OCI-LY7 (cell line): ENCODE measurements around the gene TFCP2. TPM values are rescaled to one million over a fixed set of nuclear protein-coding genes. Genes with fewer than 3 reads are reported as not detected.

Source experiments
- BruUV-seq: library from RNA; stranded (reverse); fragments of 400-500 nt; replicated peaks from 2 replicates; lab custom pipeline; 2021; lab: Mats Ljungman, UMichigan
- CTCF ChIA-PET: fragments of 300-600 bp; sonication (Branson Sonifier 250); formaldehyde crosslinking; loops from one replicate; lab custom pipeline; 2022; ENCODE audit warnings: antibody characterized with exemption; ENCODE audit not compliant: unreplicated experiment; lab: Charles Lee
- POLR2A ChIA-PET: fragments of 300-600 bp; sonication (Branson Sonifier 250); formaldehyde crosslinking; loops from one replicate; lab custom pipeline; 2022; ENCODE audit warnings: antibody characterized with exemption; lab: Charles Lee
- DNase-seq: peaks from one replicate; pipeline ENCODE4 v3.0.0-alpha.2; 2015; ENCODE audit warnings: low spot score
- H2AFZ ChIP-seq: fragments of 200-600 bp; sonication (generic), shearing (Covaris generic); 2 replicates; pipeline ENCODE4 v1.6.1; 2014; ENCODE audit warnings: mild to moderate bottlenecking, antibody characterized with exemption, low read length, moderate library complexity
- H3K27ac ChIP-seq: fragments of 200-600 bp; sonication (generic); 2 replicates; pipeline ENCODE4 v1.5.1; 2014; ENCODE audit warnings: mixed run types, low read depth, mild to moderate bottlenecking, moderate library complexity, low read length, inconsistent platforms; ENCODE audit not compliant: poor library complexity, severe bottlenecking
- H3K36me3 ChIP-seq: fragments of 200-600 bp; sonication (generic); 2 replicates; pipeline ENCODE4 v1.6.1; 2014; ENCODE audit warnings: mild to moderate bottlenecking, antibody characterized with exemption, low read length, moderate library complexity, mixed read lengths; ENCODE audit not compliant: insufficient read depth
- H3K4me1 ChIP-seq: fragments of 200-600 bp; sonication (generic); 2 replicates; pipeline ENCODE4 v1.5.1; 2014; ENCODE audit warnings: mild to moderate bottlenecking, low read length; ENCODE audit not compliant: insufficient read depth, poor library complexity, severe bottlenecking
- H3K4me2 ChIP-seq: fragments of 200-600 bp; sonication (generic); 2 replicates; pipeline ENCODE4 v1.6.1; 2014; ENCODE audit warnings: mild to moderate bottlenecking, low read length
- H3K4me3 ChIP-seq: fragments of 200-600 bp; sonication (generic); 2 replicates; pipeline ENCODE4 v1.5.1; 2014; ENCODE audit warnings: mild to moderate bottlenecking, low read depth, low read length; ENCODE audit not compliant: poor library complexity, severe bottlenecking
- H3K79me2 ChIP-seq: fragments of 200-600 bp; sonication (generic); 2 replicates; pipeline ENCODE4 v1.6.1; 2016; ENCODE audit warnings: low read depth, mild to moderate bottlenecking, low read length, moderate library complexity, mixed read lengths; ENCODE audit not compliant: insufficient read depth
- H3K9me2 ChIP-seq: fragments of 200-600 bp; sonication (generic); 2 replicates; pipeline ENCODE4 v1.6.1; 2016; ENCODE audit warnings: mild to moderate bottlenecking, low read length, mixed read lengths; ENCODE audit not compliant: insufficient read depth
- H3K9me3 ChIP-seq: fragments of 200-600 bp; sonication (generic); 2 replicates; pipeline ENCODE4 v1.6.1; 2014; ENCODE audit warnings: mild to moderate bottlenecking, mixed run types, low read length, mixed read lengths
- H4K20me1 ChIP-seq: fragments of 200-600 bp; sonication (generic); 2 replicates; pipeline ENCODE4 v1.6.1; 2014; ENCODE audit warnings: mild to moderate bottlenecking, antibody characterized with exemption, low read length, moderate library complexity, mixed read lengths; ENCODE audit not compliant: insufficient read depth
- EZH2phosphoT487 ChIP-seq: fragments of 200-600 bp; sonication (generic); IDR thresholded peaks from 2 replicates; pipeline ENCODE4 v1.6.1; 2018; ENCODE audit warnings: low read depth, borderline replicate concordance, mild to moderate bottlenecking, mixed run types, antibody characterized with exemption, low read length, moderate library complexity, mixed read lengths
- intact Hi-C: fragments of 100-400 bp; cut with micrococcal nuclease; formaldehyde crosslinking; loops from one replicate; pipeline ENCODE4 v1.10.0; 2022; ENCODE audit not compliant: unreplicated experiment
- total RNA-seq, 2 experiments: library from RNA; depleted of rRNA in 1 of 2; stranded (reverse); fragments of >200 nt in 1 of 2; shearing (Covaris generic) in 1 of 2; gene quantifications; 2 replicates each; pipeline ENCODE4 v1.2.3, GENCODE V29; 2014 to 2022
- TF ChIP-seq, protein P1 (sequence below): fragments of 200-600 bp; sonication (generic); conservative IDR thresholded peaks from 2 replicates; pipeline ENCODE4 v1.5.1; 2014; ENCODE audit warnings: mild to moderate bottlenecking, antibody characterized with exemption, low read length, moderate library complexity, mixed read lengths

Gene TFCP2
- total RNA-seq, 2 experiments from 2014 or later = 7.2 to 11.5 TPM

DNA sequence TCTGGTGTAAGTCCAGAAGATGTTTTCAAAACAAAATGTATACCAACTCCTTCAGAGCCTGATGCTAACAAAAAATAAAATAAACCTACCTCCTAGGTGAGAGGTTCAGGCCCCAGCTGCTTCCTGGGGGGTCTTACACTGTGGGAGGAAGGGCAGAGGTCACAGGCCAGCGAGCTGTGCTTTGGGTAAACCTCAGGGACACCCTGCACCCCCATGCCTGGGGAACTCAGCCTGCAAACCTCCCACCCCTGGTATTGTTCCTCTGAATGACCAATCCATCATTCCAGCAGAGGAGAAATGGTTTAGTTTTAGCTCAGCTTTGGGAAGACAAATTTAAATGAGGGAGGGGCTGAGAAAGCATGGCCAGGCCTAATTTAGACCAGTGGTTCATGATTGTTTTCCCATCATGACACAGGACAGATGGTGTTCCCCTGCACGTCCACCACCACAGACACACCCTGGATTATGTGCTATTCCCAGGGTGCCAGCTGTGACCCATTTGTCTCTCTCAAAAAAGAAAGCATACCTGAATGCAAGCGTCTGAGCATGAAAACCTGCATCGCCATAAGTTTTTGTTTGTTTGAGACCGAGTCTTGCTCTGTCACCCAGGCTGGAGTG, 14.5 kb upstream of the TFCP2 start:
- Histone ChIP-seq H3K9me2 (no peaks in the 10 kb centered on the region), H3K4me2 (peak overlapping the region; percentile 73), H4K20me1 (no peaks in the 10 kb centered on the region), H3K4me1 (peaks cover 52% of the 10 kb centered on the region), H3K9me3 (no peaks in the 10 kb centered on the region), H3K79me2 (no peaks in the 10 kb centered on the region), H3K4me3 (peak overlapping the region; percentile 57), H2AFZ (peak overlapping the region; percentile 93), H3K36me3 (no peaks in the 10 kb centered on the region), H3K27ac (peak overlapping the region; percentile 67)
- DNase-seq = peak; percentile 48
- intact Hi-C loops = loop anchor here (5.0 kb wide), 2 partner anchors 105 to 140 kb away; partner anchors contain the start of genes CSRNP2 and LETMD1
- POLR2A ChIA-PET = interaction anchor here (0.6 to 2.2 kb wide), 10 partner anchors 8 to 1834 kb away, joined by 3 to 11 read pairs (median 6); partner anchors contain the start of genes LETMD1, POU6F1 and TFCP2
- no TSS peak for BruUV-seq
- TF ChIP-seq EZH2phosphoT487 = no peak
- TF ChIP-seq, protein P1, sequence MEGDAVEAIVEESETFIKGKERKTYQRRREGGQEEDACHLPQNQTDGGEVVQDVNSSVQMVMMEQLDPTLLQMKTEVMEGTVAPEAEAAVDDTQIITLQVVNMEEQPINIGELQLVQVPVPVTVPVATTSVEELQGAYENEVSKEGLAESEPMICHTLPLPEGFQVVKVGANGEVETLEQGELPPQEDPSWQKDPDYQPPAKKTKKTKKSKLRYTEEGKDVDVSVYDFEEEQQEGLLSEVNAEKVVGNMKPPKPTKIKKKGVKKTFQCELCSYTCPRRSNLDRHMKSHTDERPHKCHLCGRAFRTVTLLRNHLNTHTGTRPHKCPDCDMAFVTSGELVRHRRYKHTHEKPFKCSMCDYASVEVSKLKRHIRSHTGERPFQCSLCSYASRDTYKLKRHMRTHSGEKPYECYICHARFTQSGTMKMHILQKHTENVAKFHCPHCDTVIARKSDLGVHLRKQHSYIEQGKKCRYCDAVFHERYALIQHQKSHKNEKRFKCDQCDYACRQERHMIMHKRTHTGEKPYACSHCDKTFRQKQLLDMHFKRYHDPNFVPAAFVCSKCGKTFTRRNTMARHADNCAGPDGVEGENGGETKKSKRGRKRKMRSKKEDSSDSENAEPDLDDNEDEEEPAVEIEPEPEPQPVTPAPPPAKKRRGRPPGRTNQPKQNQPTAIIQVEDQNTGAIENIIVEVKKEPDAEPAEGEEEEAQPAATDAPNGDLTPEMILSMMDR = no peak
- CTCF ChIA-PET = interaction anchor here (0.5 to 0.6 kb wide), 2 partner anchors 64 to 1366 kb away, joined by 3 to 4 read pairs; no protein-coding TSS in a partner anchor

- Histone ChIP-seq H3K79me2 (no peaks in the 10 kb centered on the region), H3K36me3 (no peaks in the 10 kb centered on the region), H4K20me1 (no peaks in the 10 kb centered on the region), H3K9me3 (no peaks in the 10 kb centered on the region), H3K4me2 (peak overlapping the region; percentile 73), H3K4me3 (peak overlapping the region; percentile 57), H2AFZ (peak overlapping the region; percentile 93), H3K4me1 (peaks cover 52% of the 10 kb centered on the region), H3K27ac (peak overlapping the region; percentile 67), H3K9me2 (no peaks in the 10 kb centered on the region)
- TF ChIP-seq, protein P1 = no peak
- TF ChIP-seq EZH2phosphoT487 = no peak
- CTCF ChIA-PET = no interaction called here
- peak; percentile 60 for DNase-seq
- POLR2A ChIA-PET = interaction anchor here (0.5 to 2.2 kb wide), 8 partner anchors 7 to 264 kb away, joined by 3 to 9 read pairs (median 6); partner anchors contain the start of genes POU6F1 and TFCP2
- BruUV-seq = no TSS peak
- intact Hi-C loops = loop anchor here (5.0 kb wide), 2 partner anchors 104 to 139 kb away; partner anchors contain the start of genes CSRNP2 and LETMD1
Measured at GRCh38 chr12:51186465-51187085, 13.6 kb upstream of the TFCP2 start.
